GM12878 (cell line): Measurements from ENCODE around the gene UBTF. TPM values are rescaled to one million over a fixed set of nuclear protein-coding genes. Genes with fewer than 3 reads are reported as not detected.

Source experiments
- BRCA1 ChIP-seq: IDR thresholded peaks from 2 replicates; pipeline ENCODE4 v1.6.1; 2011; ENCODE audit warnings: low read depth, low read length, improper control_type of control experiment
- HSF1 ChIP-seq: fragments of 150-350 bp; IDR thresholded peaks from 2 replicates; pipeline ENCODE4 v1.6.1; 2014; ENCODE audit warnings: mild to moderate bottlenecking, low read depth, low read length
- IKZF2 ChIP-seq, 2 experiments: fragments of 450-650 bp; IDR thresholded peaks; 2 replicates each; pipeline ENCODE4 v1.6.1; 2017; ENCODE audit warnings: mild to moderate bottlenecking in 2 of 2, moderate library complexity in 2 of 2
- JUNB ChIP-seq: IDR thresholded peaks from 2 replicates; pipeline ENCODE4 v1.6.1; 2016; ENCODE audit warnings: antibody characterized with exemption, mild to moderate bottlenecking
- NFIC ChIP-seq: IDR thresholded peaks from 2 replicates; pipeline ENCODE4 v1.6.1; 2012; ENCODE audit warnings: low read depth, mild to moderate bottlenecking, inconsistent platforms, low read length, moderate library complexity
- NR2F1 ChIP-seq: fragments of 450-650 bp; conservative IDR thresholded peaks from 2 replicates; pipeline ENCODE4 v1.6.1; 2017; ENCODE audit warnings: mild to moderate bottlenecking
- POLR2AphosphoS5 ChIP-seq: IDR thresholded peaks from 2 replicates; pipeline ENCODE4 v1.6.1; 2011; ENCODE audit warnings: mild to moderate bottlenecking, low read length, inconsistent platforms
- POU2F2 ChIP-seq: IDR thresholded peaks from 3 replicates; pipeline ENCODE4 v1.6.1; 2011; ENCODE audit warnings: low read depth, mild to moderate bottlenecking, low read length, borderline replicate concordance
- RAD21 ChIP-seq: IDR thresholded peaks from 2 replicates; pipeline ENCODE4 v1.6.1; 2011; ENCODE audit warnings: mild to moderate bottlenecking, low read depth, low read length, moderate library complexity; ENCODE audit not compliant: insufficient read depth
- RB1 ChIP-seq: fragments of 450-650 bp; formaldehyde crosslinking; IDR thresholded peaks from 2 replicates; pipeline ENCODE4 v1.6.1; 2017; ENCODE audit warnings: mild to moderate bottlenecking, borderline replicate concordance
- SIN3A ChIP-seq: IDR thresholded peaks from 2 replicates; pipeline ENCODE4 v1.6.1; 2012; ENCODE audit warnings: low read depth, low read length, improper control_type of control experiment
- SIX5 ChIP-seq: IDR thresholded peaks from 2 replicates; pipeline ENCODE4 v1.6.1; 2011; ENCODE audit warnings: mild to moderate bottlenecking, low read depth, low read length, moderate library complexity; ENCODE audit not compliant: severe bottlenecking
- SP1 ChIP-seq: IDR thresholded peaks from one replicate; pipeline ENCODE4 v1.6.1; 2011; ENCODE audit warnings: low read depth, low read length
- SREBF1 ChIP-seq: IDR thresholded peaks from 2 replicates; pipeline ENCODE4 v1.6.1; 2012; ENCODE audit warnings: mild to moderate bottlenecking, low read length
- SRF ChIP-seq, 2 experiments: IDR thresholded peaks; 2 replicates each; pipeline ENCODE4 v1.6.1; 2011; ENCODE audit warnings: low read depth in 2 of 2, low read length in 2 of 2, mild to moderate bottlenecking in 1 of 2, moderate library complexity in 1 of 2
- SUZ12 ChIP-seq: fragments of 200-600 bp; sonication (generic); IDR thresholded peaks from one replicate; pipeline ENCODE4 v1.6.1; 2018; ENCODE audit warnings: antibody characterized with exemption, mild to moderate bottlenecking; ENCODE audit not compliant: unreplicated experiment
- polyA plus RNA-seq, 11 experiments: library from polyadenylated mRNA; depleted of rRNA in 4 of 11; unstranded in 6 of 11; stranded (reverse) in 5 of 11; fragments of >200 nt; fragmentation: Nextera tagmentation in 4 of 11; fragmentation: Illumina TruSeq in 1 of 11; extraction: Ambion mirVana in 4 of 11; extraction: Trizol in 1 of 11; gene quantifications; 1 replicate in 1 of 11; 2 replicates in 10 of 11; pipeline versions ENCODE4 v1.2.1 to v1.2.3, GENCODE V29; 2011 to 2016; ENCODE audit warnings: inconsistent platforms in 2 of 11, missing spikeins in 2 of 11, low read depth in 1 of 11
- total RNA-seq, 4 experiments: library from RNA; depleted of rRNA in 3 of 4; stranded (reverse); fragments of >200 nt in 3 of 4; fragmentation: Illumina TruSeq in 1 of 4; extraction: Trizol in 1 of 4; gene quantifications; 2 replicates each; pipeline versions ENCODE4 v1.2.1 to v1.2.3, GENCODE V29; 2013 to 2021
- TF ChIP-seq, protein P1 (sequence below): fragments of 150-350 bp; IDR thresholded peaks from 2 replicates; pipeline ENCODE4 v1.6.1; 2016; ENCODE audit warnings: low read depth, low read length
- TF ChIP-seq, protein P2 (sequence below): fragments of 450-650 bp; IDR thresholded peaks from 2 replicates; pipeline ENCODE4 v1.6.1; 2017; ENCODE audit warnings: mild to moderate bottlenecking, moderate library complexity

UBTF gene
- total and polyA plus RNA-seq, 10 of the 15 experiments (the other 5 are each of a cell fraction or from before 2014, with no cell fraction given): 2.2 to 124 (median 79.6) TPM

DNA sequence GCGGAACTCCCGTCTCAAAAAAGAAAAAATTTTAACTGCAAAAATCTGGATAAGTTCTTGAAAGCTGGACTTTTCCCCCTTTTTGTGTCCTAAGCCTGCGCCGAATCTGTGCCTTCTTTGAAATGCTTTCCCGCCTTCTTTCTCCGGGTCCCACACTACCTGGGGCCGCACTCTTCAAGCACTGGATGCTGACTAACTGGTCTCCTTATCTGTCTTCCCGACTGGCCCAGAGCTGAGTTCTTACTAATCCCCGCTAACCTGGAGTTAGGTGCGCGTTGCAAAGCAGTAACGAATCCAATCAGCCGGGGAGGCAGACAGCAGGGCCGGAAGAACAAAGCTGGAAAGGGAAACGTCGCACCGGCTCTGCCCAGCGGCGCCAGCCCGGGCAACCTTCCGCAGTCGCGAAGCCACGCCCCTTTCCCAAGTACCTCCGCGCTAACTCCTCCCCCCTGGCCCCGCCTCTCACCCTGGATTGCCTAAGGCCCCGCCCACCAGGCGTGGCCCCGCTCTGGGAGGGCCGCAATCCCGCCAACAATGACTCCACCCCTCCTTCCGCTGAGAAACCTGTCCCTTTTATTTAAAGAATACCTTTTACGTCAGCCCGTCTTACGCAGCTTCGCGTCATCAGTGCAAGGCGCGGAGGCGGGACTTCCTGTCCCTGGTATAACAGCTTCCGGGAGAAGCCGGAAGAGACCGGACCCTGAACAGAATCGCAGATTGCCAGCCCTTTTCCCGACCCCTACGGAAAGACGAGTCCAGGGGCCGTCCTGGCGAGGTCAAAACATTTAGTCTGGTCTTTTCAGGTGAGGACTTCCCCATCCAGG, 33.0 kb downstream of the UBTF start, which contains the start of gene TMUB2 (continued):
- TF ChIP-seq, protein P1, sequence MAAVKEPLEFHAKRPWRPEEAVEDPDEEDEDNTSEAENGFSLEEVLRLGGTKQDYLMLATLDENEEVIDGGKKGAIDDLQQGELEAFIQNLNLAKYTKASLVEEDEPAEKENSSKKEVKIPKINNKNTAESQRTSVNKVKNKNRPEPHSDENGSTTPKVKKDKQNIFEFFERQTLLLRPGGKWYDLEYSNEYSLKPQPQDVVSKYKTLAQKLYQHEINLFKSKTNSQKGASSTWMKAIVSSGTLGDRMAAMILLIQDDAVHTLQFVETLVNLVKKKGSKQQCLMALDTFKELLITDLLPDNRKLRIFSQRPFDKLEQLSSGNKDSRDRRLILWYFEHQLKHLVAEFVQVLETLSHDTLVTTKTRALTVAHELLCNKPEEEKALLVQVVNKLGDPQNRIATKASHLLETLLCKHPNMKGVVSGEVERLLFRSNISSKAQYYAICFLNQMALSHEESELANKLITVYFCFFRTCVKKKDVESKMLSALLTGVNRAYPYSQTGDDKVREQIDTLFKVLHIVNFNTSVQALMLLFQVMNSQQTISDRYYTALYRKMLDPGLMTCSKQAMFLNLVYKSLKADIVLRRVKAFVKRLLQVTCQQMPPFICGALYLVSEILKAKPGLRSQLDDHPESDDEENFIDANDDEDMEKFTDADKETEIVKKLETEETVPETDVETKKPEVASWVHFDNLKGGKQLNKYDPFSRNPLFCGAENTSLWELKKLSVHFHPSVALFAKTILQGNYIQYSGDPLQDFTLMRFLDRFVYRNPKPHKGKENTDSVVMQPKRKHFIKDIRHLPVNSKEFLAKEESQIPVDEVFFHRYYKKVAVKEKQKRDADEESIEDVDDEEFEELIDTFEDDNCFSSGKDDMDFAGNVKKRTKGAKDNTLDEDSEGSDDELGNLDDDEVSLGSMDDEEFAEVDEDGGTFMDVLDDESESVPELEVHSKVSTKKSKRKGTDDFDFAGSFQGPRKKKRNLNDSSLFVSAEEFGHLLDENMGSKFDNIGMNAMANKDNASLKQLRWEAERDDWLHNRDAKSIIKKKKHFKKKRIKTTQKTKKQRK: no peak
- TF ChIP-seq HSF1 (no peak), SIN3A (peak; percentile 75; the same call in 1 of the 2 replicates), BRCA1 (no peak), RB1 (peak; percentile 94), RAD21 (no peak), SIX5 (peak; percentile 39), SREBF1 (no peak), IKZF2 (IDR thresholded peaks at IDR 0.05) (peak; percentile 20 to 46; a peak in 3 of 4 replicates), POU2F2 (peak; percentile 56; the same call in 1 of the 3 replicates), SRF (IDR thresholded peaks at IDR 0.05; ENCODE audit: low read depth in 2 of 2, low read length in 2 of 2) (peak in 1 of 2 experiments; percentile 43; a peak in 1 of 4 replicates), NR2F1 (no peak), NFIC (no peak), POLR2AphosphoS5 (peak; percentile 95), SUZ12 (no peak), SP1 (peak; percentile 86), JUNB (no peak)
- TF ChIP-seq, protein P2, sequence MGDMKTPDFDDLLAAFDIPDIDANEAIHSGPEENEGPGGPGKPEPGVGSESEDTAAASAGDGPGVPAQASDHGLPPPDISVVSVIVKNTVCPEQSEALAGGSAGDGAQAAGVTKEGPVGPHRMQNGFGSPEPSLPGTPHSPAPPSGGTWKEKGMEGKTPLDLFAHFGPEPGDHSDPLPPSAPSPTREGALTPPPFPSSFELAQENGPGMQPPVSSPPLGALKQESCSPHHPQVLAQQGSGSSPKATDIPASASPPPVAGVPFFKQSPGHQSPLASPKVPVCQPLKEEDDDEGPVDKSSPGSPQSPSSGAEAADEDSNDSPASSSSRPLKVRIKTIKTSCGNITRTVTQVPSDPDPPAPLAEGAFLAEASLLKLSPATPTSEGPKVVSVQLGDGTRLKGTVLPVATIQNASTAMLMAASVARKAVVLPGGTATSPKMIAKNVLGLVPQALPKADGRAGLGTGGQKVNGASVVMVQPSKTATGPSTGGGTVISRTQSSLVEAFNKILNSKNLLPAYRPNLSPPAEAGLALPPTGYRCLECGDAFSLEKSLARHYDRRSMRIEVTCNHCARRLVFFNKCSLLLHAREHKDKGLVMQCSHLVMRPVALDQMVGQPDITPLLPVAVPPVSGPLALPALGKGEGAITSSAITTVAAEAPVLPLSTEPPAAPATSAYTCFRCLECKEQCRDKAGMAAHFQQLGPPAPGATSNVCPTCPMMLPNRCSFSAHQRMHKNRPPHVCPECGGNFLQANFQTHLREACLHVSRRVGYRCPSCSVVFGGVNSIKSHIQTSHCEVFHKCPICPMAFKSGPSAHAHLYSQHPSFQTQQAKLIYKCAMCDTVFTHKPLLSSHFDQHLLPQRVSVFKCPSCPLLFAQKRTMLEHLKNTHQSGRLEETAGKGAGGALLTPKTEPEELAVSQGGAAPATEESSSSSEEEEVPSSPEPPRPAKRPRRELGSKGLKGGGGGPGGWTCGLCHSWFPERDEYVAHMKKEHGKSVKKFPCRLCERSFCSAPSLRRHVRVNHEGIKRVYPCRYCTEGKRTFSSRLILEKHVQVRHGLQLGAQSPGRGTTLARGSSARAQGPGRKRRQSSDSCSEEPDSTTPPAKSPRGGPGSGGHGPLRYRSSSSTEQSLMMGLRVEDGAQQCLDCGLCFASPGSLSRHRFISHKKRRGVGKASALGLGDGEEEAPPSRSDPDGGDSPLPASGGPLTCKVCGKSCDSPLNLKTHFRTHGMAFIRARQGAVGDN: peak; percentile 41; the same call in 1 of the 2 replicates
